GM21360 (cell line): Measurements from ENCODE around the gene GET4.
"Not testable (repeated sequence)": the region's sequence is repeated elsewhere in the genome, so short reads cannot be mapped to it uniquely, and the experiment has no call there.

Experiments
- ATAC-seq: cut with Tn5 transposase; IDR thresholded peaks from one replicate; pipeline ENCODE4 v1.9.1; 2021; ENCODE audit warnings: mild to moderate bottlenecking, moderate library complexity; ENCODE audit not compliant: unreplicated experiment

Gene GET4

DNA sequence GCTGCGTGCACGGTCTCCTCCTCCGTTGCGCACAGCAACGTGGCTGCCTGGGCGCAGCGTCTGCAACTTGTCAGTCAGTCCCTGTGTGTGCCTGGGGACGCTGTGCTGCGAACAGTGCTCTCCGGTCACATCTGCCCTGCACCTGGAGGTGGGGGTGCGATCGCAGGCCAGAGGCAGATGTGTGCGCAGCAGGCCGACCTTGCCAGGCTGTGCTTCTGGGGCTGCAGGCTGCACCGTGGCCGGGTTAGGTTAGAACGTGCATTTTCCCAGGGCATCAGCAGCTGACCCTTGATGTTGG lies 8.2 kb upstream of the GET4 start:
- no peak for ATAC-seq

DNA sequence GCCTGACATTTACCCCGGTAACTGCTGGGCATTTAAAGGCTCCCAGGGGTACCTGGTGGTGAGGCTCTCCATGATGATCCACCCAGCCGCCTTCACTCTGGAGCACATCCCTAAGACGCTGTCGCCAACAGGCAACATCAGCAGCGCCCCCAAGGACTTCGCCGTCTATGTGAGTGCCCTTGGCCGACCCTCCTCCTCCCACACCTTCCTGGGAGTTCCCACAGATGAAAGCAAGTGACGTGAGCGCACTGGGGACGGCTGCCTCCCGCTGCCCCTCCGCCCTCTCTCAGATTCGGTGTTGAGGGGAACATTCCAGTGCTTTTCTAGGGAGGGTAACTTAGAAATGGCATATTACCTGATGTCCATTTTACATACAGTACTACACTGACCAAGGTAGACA lies 7.0 kb upstream of the GET4 start:
- ATAC-seq = no peak

DNA sequence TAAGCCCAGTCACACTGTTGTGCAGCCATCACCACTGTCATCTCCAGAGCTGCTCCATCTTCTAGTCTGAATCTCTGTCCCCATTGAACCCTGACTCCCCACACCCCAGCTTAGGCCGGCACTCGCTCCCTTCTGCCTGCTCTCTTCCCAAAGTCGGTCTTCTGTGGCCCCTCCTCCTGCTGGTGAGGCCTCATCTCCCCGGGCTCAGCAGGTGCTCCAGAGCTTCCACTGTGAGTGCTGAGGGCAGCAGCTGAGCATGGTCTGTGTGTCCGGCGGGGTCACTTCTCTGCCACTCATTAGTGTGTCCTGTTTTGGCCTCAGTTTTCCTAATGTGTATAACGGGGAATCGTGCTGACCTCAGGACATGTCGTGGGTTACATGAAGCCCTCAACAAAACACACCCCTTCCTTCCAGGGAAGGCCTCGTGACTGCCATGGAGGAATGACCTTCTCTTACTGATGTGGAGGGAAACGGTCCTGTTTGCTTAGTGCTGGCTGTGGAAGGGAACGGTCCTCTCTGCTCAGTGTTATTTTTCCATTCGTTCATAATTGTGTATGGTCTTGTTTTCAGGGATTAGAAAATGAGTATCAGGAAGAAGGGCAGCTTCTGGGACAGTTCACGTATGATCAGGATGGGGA lies 4.3 kb upstream of the GET4 start:
- no peak for ATAC-seq

DNA sequence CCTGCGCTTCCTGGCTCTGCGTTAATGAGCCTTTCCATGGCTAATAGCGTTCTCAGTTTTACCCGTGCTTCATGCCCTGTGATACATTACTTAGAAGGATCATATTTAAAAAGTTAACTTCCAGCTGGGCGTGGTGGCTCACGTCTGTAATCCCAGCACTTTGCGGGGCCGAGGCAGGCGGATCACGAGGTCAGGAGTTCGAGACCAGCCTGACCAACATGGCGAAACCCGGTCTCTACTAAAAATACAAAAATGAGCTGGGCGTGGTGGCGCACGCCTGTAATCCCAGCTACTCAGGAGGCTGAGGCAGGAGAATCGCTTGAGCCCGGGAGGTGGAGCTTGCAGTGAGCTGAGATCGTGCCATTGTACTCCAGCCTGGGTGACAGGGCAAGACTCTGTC lies 3.7 kb upstream of the GET4 start:
- ATAC-seq = not testable (repeated sequence)

DNA sequence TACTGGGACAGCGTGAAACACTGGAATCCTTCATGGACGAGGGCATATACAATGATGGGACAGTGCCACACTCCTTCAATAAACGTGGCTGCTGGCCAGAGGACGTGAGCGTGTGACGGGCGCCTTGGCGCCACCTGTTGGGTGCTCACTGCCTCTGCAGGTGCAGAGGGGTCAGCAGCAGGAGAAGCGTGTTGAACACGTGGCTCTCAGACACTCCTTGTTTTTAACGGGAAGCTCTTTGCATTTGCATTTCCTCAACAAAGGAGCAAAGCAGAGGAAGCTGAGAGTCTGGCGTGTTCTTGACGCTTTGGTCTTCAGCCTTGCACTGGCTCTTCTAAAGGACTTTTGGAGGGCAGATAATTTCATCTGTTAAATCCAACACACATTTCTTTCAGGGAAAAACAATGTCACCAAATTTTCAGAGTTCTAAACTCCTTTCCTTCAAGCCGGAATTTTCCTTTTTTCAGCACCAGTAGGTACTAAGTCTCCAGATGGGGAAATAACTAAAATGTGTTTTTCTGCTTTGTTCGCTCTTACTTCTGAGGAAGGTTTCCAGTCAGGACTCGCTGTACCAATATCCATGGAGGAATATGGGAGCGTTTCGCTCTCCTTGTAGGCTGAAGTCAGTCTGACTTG lies 2.9 kb upstream of the GET4 start:
- no peak for ATAC-seq

DNA sequence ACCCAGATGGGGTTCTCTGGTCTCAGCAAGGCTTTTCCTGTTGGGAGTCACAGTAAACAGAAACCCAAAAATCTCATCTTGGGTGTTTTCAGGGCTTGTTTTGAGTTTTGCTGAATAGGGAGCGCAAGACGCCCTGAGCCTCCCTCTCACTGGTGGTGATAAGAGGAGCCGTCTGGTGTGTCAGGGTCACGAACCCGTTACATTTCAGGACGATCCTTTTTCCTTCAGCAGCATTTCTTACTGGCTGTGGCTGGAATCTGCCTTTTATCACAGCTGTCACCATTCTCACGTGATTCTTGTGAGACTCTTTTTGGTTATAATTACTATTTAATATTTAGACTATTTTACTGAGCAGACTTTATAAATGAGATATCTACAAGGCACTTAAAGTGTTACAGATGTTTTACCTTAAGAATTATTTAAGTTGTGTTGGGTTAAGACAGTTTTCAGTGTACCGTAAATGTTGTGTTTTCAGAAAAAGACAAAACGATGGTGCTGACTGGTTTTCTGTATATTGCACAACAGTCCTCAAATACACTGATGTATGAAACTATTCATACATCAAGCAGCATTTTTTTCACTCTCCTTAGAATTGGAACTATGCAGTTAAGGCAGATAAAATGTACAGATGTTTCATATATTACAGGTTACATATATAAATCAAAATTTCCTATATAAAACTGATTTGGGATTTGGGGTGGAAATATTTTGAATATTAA lies 2.2 kb upstream of the GET4 start:
- no peak for ATAC-seq

DNA sequence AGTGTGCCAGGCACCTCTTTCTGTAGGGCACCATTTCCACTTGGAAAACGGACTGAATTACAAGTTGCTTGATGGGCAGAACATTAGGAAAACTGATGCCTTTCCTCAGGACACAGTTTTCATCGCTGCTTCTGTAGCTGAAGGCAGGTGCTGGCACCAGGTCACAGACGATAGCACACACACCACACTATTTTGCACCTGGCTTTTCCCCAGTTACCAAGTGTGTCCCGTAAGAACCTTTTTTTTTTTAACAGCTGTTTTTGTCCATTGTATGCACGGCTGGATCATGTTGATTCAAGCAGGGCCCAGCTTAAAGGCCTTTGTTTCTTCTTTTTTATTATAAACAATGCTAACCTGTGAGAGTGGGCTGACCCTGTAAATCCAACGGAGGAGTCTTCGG lies 1.3 kb upstream of the GET4 start:
- ATAC-seq = no peak

DNA sequence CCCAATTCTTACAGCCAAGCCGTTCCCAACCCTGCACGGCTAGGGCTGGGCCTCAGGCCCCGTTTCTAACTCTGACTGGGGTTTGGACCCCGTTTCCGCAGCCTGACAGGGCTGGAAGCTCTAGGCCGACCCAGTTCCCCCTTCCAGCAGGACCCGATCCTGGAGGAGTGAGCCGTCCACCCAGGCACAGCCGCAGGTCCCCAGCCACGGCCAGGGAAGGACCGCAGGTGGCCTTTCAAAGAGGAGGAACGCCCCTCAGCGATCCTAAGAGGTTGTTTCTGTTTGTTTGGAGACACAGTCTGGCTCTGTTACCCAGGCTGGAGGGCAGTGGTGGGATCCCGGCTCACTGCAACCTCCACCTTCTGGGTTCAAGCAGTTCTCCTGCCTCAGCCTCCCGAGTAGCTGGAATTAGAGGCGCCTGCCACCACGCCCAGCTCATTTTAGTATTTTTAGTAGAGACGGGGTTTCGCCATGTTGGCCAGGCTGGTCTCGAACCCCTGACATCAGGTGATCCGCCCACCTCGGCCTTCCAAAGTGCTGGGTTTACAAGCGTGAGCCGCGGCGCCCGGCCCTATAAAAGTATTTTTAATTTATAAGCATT lies 778 bp upstream of the GET4 start:
- no peak for ATAC-seq

DNA sequence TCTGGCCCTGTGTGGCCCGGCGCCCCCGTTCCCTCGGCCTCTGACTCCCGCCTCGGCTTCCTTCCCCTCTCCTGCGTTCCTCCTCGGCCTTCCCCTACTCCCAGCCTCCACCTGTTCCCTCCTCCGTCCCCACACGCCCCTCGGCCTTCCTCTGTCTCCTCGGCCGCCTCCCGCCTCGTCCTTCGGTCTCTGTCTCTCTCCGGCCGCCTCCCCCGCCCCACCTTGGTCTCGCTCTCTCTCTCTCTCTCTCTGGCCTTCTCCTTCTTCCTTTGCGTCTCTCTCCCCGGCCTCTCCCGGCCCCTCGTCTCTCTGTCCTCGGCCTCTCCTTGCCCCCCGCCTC lies 588 bp downstream of the GET4 start:
- no peak for ATAC-seq

DNA sequence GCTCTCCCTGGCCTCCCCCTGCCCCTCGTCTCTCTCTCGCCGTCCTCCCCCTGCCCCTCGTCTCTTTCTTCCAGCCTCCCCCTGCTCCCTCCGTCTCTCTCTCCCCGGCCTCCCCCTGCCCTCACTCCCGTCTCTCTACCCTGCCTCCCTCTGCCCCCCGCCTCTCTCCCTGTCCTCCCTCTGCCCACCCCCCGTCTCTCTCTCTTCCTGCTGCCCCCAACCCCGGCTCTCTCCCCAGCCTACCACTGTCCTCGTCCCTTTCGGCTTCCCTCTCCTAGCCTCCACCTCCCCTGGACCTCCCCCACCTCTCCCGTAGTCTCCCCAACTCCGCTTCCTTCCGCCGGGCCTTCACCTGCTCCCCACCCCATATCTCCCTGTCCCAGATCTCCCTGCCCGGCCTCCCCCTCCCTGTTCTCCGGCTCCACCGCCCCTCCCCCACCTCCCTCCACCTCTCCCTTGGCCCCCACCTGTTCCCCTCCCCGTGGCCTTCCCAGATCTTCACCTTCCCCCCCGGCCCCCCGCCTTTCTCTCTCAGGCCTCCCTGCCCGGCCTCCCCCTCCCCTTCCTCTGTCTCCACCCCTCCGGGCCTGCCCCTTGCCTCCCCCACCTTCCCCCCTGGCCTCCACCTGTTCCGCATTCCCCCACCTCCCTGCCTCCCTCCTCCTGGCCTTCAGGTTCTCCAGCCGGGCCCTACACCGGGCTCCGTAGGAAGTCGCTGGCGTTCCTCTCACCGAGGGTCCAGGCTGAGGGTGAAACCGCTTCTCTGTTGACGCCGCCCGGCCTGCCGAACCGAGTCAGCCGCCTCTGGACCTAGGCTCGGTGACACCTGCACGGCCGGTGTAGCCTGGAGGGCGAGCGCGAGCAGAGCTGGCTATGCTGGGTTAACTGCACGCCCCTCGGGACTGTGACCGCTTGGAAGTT lies 1.2 kb downstream of the GET4 start:
- no peak for ATAC-seq

DNA sequence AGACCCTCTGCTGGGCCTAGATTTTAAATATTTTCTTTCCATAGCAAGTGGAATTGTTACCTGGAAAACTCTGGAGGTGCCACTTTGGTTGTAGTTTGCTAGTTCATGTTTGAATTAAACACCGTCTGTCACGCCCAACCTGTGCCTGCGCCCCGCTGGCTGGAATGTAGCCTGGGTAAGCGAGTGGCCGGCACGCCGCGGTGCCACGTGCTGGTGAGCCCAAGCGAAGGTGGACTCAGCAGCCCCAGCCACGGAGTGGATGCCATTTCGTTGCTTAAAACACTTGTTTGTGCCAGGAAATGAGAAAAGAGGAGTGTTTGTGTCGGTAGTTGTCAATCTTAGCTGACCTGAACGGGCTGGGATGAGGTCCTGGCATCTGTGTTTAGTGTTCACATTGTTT lies 2.7 kb downstream of the GET4 start:
- no peak for ATAC-seq

DNA sequence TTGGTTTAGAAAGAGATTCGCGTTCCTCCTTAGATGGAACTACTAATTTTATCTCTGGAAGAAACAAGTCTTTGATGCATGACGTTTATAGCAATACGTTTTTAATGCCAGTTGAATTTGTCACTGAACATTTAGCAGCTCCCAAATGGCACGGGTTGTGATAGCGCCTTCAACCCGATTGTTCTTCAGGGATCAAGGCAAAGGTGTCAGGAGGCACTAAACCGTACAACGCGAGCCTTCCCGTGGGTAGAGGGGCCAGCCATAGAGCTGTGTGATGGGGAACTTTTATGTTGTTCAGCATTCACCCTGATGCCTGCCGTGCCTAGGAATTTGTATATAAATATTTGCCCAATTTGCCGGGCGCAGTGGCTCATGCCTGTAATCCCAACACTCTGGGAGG lies 3.4 kb downstream of the GET4 start:
- no peak for ATAC-seq

DNA sequence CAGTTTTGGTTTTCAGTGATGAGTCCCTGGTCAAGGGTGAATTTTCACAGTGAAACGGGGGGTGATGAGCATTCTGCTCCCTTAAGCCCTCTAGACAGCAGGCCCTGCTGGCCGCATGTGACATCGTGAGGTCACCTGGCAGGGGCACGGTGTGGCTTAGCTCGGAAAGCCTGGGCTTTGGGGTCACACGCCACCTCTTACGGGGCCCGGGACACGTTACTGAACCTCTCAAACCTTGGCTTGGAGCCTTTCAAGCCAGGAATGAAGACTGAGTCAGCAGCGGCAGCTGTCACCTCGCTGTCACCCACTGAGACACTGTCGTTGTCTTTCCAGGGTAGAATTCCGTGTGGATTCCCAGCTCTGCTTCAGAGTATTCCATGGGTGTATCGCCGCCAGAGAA lies 4.1 kb downstream of the GET4 start:
- no peak for ATAC-seq

DNA sequence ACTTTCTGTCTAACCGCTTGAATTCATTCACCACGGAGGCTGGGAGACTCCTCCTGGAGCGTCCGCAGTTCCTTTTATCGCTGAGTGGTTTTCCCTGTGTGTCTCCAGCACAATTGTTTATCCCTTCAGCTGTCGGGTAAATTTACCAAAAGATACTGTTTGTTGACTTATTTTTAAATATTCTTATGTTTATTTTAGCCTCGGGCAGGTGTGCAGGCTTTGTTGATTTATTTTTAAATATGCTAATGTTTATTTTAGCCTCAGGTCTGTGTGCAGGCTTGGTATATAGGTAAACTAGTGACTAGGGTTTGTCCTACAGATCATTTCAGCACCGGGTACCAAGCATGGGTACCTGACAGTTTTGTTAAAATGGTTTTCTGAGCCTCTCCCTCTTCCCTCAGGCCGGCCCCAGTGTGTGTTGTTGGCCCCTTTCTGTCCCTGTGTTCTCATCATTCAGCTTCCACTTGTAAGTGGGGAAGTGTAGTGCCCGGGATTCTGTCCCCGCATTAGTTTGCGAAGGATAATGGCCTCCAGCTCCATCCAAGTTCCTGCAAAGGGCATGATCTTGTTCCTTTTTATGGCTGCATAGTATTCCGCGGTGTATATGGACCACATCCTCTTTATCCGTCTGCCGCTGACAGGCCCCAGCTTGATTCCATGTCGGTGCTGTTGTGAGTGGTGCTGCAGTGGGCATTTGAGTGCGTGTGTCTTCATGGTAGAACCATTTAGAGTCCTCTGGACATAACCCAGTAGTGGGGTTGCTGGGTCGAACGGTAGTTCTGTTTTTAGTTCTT lies 5.3 kb downstream of the GET4 start:
- no peak for ATAC-seq

DNA sequence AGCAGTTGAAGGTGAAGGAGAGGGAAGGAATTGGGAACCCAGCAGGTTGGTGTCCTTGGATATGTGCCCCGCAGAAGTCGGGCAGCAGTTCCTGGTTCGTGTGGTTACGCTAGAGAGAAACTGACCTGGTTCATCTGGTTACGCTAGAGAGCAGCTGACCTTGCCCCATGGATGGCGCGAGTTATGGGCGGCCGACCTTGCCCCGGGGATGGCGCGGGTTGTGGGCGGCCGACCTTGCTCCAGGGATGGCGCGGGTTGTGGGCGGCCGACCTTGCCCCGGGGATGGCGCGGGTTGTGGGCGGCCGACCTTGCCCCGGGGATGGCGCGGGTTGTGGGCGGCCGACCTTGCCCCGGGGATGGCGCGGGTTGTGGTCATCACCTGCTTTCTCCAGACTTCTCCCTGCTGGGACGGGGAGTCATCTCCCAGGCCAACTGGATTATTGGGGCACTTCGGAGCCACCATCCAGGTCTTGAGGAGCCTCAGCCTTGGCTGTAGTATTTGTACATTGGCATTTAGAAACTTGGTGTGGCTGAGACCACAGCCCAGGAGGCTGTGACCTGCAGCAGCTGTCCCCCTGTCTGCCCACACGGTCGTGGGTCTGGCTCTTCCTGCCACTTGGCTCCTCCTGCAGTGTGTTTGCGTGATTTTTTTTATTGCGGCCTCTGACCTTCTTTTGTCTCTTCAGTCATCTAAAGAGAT lies 6.1 kb downstream of the GET4 start:
- no peak for ATAC-seq

DNA sequence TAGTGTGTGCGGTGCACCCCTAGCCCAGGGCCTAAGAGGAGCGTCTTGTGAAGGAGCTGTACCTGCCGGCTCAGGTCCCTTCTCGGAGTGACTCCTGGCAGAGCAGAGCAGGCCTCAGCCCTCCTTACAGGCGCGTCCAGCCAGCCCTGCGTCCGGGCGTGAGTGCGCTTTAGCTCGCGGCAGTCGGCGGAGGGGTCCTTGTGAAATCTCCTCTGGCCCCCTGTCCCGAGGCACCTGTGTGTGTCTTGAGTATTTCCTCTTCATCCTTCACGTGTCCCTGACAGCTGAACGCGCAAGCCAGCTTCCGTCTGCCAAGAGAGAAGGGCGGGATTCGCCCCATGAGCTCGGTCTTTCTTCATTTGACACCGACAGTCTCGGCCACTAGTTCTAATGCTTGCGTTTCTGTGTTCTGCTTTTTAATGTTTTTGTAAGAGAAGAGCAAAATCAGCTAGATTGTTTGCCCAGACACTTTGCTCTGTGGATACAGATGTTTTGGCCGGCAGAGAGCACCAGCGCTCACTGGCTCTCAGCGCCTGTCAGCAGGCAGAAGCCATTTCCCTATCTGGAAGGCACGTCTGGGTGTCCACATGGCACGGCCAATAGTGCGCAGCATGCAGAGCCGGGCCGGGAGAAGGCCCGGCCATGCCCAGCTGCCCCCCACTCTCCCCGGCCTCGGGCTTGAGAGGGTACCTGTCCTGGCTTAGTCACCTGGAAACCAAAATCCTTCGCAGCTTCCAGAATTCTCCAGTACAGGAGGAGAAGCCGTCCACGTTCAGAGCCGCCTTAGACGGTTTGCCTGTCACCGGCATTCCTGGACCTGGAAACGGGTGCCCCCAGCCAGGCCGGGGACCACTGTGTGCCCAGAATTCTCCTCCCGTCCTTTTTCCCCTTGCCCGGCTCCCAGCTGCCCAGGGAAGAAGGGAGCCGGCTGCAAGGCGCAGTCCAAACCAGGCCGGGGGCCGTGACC lies 7.0 kb downstream of the GET4 start:
- no peak for ATAC-seq

DNA sequence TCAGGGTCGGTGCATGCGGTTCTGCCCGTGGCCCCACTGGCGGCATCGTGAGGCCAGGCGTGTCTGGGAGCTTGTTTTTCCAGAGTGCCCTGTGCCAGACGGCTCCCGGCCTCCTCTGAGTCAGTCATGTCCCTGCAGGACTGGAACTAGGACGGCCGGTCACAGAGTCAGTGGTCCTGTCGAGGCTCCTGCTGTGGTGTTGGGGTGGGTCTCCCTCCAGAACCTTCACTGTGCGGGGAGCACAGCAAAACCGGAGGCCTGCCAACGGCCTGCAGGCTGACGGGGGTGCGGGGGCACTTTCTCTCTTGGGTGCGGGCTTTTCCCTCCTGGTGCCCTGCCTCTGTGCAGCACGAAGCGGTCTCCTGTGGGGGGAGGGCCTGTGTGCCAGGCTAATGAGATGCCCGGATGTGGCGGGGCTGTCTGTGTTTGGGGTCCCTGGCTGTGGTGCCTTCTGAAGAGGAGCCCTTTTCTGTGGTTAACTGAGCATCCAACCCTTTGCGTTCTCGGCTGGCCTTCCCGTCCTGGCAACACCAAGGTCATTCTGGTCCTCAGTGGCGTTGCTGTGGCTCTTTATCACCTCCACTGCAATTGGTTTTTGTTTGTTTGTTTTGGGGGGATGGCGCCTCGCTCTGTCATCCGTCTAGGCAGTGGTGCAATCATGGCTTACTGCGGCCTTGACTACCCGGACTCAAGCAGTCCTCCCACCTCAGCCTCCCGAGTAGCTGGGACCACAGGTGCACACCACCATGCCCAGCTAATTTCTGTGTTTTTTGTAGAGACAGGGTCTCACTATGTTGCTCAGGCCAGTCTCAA lies 8.0 kb downstream of the GET4 start:
- ATAC-seq = no peak
